Measurements from ENCODE around the gene AHNAK. TPM values are rescaled to one million over a fixed set of nuclear protein-coding genes. Genes with fewer than 3 reads are reported as not detected.

The AHNAK gene
- total RNA-seq, 2 donors from 2014 or later = 168 to 241 TPM

- Histone ChIP-seq H3K27ac (no peak overlapping the region), H3K27me3 (no peaks in the 10 kb centered on the region), H3K9me3 (no peaks in the 10 kb centered on the region), H3K36me3 (replicated peaks in 1 of 2; ENCODE audit: insufficient read depth in 1 of 2, low read depth in 2 of 2) (no peaks in the 10 kb centered on the region), H3K4me3 (no peak overlapping the region), H3K4me1 (no peaks in the 10 kb centered on the region)
- intact Hi-C loops (cut with DNase I) = no loop called here
- TF ChIP-seq POLR2A (IDR thresholded peaks at IDR 0.05) = no peak
- no peak for TF ChIP-seq CTCF (IDR thresholded peaks at IDR 0.05)
- 56 to 61% methylated on average over 4 of the region's 4 CpGs for WGBS, 2 donors
- ATAC-seq (no peak), DNase-seq (no peak)
Observed at GRCh38 chr11:62406034-62406433, 140.6 kb downstream of the AHNAK start.

GRCh38 chr11:62404901-62405300 is 141.7 kb downstream of the AHNAK start:
- H3K4me3 ChIP-seq = no peak overlapping the region
- H3K4me1 ChIP-seq = peaks cover 10% of the 10 kb centered on the region
- ATAC-seq = no peak
- TF ChIP-seq CTCF (IDR thresholded peaks at IDR 0.05) (no peak), POLR2A (IDR thresholded peaks at IDR 0.05) (no peak)
- no peaks in the 10 kb centered on the region for H3K27me3 ChIP-seq
- no peak for DNase-seq
- intact Hi-C loops (cut with DNase I) = no loop called here
- H3K27ac ChIP-seq = no peak overlapping the region
- 60 to 65% methylated on average over 5 of the region's 5 CpGs for WGBS, 2 donors
- H3K9me3 ChIP-seq = no peaks in the 10 kb centered on the region
- no peaks in the 10 kb centered on the region for H3K36me3 ChIP-seq (replicated peaks in 1 of 2; ENCODE audit: insufficient read depth in 1 of 2, low read depth in 2 of 2)

GRCh38 chr11:62404435-62404834 is 142.2 kb downstream of the AHNAK start:
- no peaks in the 10 kb centered on the region for H3K36me3 ChIP-seq (replicated peaks in 1 of 2; ENCODE audit: insufficient read depth in 1 of 2, low read depth in 2 of 2)
- WGBS, 2 donors = 84 to 90% methylated on average over 4 to 6 of the region's 6 CpGs
- TF ChIP-seq POLR2A (IDR thresholded peaks at IDR 0.05) (no peak), CTCF (IDR thresholded peaks at IDR 0.05) (no peak)
- H3K27ac ChIP-seq = no peak overlapping the region
- H3K4me1 ChIP-seq = peaks cover 11% of the 10 kb centered on the region
- DNase-seq (no peak), ATAC-seq (no peak)
- H3K9me3 ChIP-seq = no peaks in the 10 kb centered on the region
- intact Hi-C loops (cut with DNase I) = no loop called here
- no peaks in the 10 kb centered on the region for H3K27me3 ChIP-seq
- H3K4me3 ChIP-seq = no peak overlapping the region

- H3K4me1 ChIP-seq = peaks cover 11% of the 10 kb centered on the region
- TF ChIP-seq CTCF (IDR thresholded peaks at IDR 0.05) = no peak
- no peak for TF ChIP-seq POLR2A (IDR thresholded peaks at IDR 0.05)
- H3K9me3 ChIP-seq = no peaks in the 10 kb centered on the region
- WGBS, 2 donors = 73 to 75% methylated on average over 12 of the region's 12 CpGs
- no peaks in the 10 kb centered on the region for H3K36me3 ChIP-seq (replicated peaks in 1 of 2; ENCODE audit: insufficient read depth in 1 of 2, low read depth in 2 of 2)
- no peak overlapping the region for H3K27ac ChIP-seq
- no peak overlapping the region for H3K4me3 ChIP-seq
- no peaks in the 10 kb centered on the region for H3K27me3 ChIP-seq
- no peak for ATAC-seq
- DNase-seq = no peak
- intact Hi-C loops (cut with DNase I) = no loop called here
Observed at GRCh38 chr11:62402960-62403730, 143.5 kb downstream of the AHNAK start.
